Measurements from ENCODE around the gene TNIK. TPM values are rescaled to one million over a fixed set of nuclear protein-coding genes. Genes with fewer than 3 reads are reported as not detected.
"Not testable (repeated sequence)": the region's sequence is repeated elsewhere in the genome, so short reads cannot be mapped to it uniquely, and the experiment has no call there.

The TNIK gene
- total RNA-seq, 2 experiments from 2014 or later, result 27.0 to 28.8 TPM

GRCh38 chr3:171390051-171390941, 69.9 kb downstream of the TNIK start:
- Mint-ChIP-seq H3K27ac (no peak overlapping the region), H3K4me3 (no peak overlapping the region), H3K4me1 (ENCODE audit: low read depth) (peaks cover 27% of the 10 kb centered on the region), H3K27me3 (ENCODE audit: low read depth) (no peaks in the 10 kb centered on the region), H3K36me3 (ENCODE audit: low read depth) (peaks cover 12% of the 10 kb centered on the region), H3K9me3 (peaks cover 18% of the 10 kb centered on the region)
- intact Hi-C loops (cut with micrococcal nuclease), result no loop called here
- no peak for DNase-seq
- CTCF ChIA-PET, result interaction anchor here (1.2 kb wide), 1 partner anchor 11 kb away, joined by 4 read pairs; no protein-coding TSS in a partner anchor

- Mint-ChIP-seq H3K4me3 (no peak overlapping the region), H3K4me1 (ENCODE audit: low read depth) (peaks cover 33% of the 10 kb centered on the region), H3K9me3 (peaks cover 18% of the 10 kb centered on the region), H3K27me3 (ENCODE audit: low read depth) (no peaks in the 10 kb centered on the region), H3K36me3 (ENCODE audit: low read depth) (peaks cover 12% of the 10 kb centered on the region), H3K27ac (no peak overlapping the region)
- intact Hi-C loops (cut with micrococcal nuclease), result no loop called here
- CTCF ChIA-PET, result no interaction called here
- DNase-seq, result no peak
These were observed 70.7 kb downstream of the TNIK start for GRCh38 chr3:171389491-171389890.

GRCh38 chr3:171388527-171388926, 71.7 kb downstream of the TNIK start:
- Mint-ChIP-seq H3K4me1 (ENCODE audit: low read depth) (peaks cover 42% of the 10 kb centered on the region), H3K27ac (no peak overlapping the region)

GRCh38 chr3:171387062-171387461, 73.1 kb downstream of the TNIK start:
- Mint-ChIP-seq H3K36me3 (ENCODE audit: low read depth) (peaks cover 11% of the 10 kb centered on the region), H3K27ac (no peak overlapping the region), H3K4me3 (no peak overlapping the region), H3K4me1 (ENCODE audit: low read depth) (peaks cover 50% of the 10 kb centered on the region), H3K27me3 (ENCODE audit: low read depth) (no peaks in the 10 kb centered on the region), H3K9me3 (peaks cover 12% of the 10 kb centered on the region)
- intact Hi-C loops (cut with micrococcal nuclease), result no loop called here
- DNase-seq, result no peak
- CTCF ChIA-PET, result no interaction called here

More at GRCh38 chr3:171388527-171388926, 71.7 kb downstream of the TNIK start:
- H3K27me3 Mint-ChIP-seq (ENCODE audit: low read depth), result no peaks in the 10 kb centered on the region
- DNase-seq, result no peak
- peaks cover 12% of the 10 kb centered on the region for H3K36me3 Mint-ChIP-seq (ENCODE audit: low read depth)
- CTCF ChIA-PET, result no interaction called here
- peaks cover 17% of the 10 kb centered on the region for H3K9me3 Mint-ChIP-seq
- no peak overlapping the region for H3K4me3 Mint-ChIP-seq
- intact Hi-C loops (cut with micrococcal nuclease), result no loop called here

GRCh38 chr3:171385086-171385485, 75.1 kb downstream of the TNIK start:
- Mint-ChIP-seq H3K4me3 (no peak overlapping the region), H3K27ac (no peak overlapping the region), H3K4me1 (ENCODE audit: low read depth) (peaks cover 49% of the 10 kb centered on the region), H3K36me3 (ENCODE audit: low read depth) (no peaks in the 10 kb centered on the region), H3K27me3 (ENCODE audit: low read depth) (no peaks in the 10 kb centered on the region), H3K9me3 (no peaks in the 10 kb centered on the region)
- no peak for DNase-seq
- CTCF ChIA-PET, result no interaction called here
- intact Hi-C loops (cut with micrococcal nuclease), result no loop called here

- peaks cover 48% of the 10 kb centered on the region for H3K4me1 Mint-ChIP-seq (ENCODE audit: low read depth)
- no peaks in the 10 kb centered on the region for H3K9me3 Mint-ChIP-seq
- no peak overlapping the region for H3K27ac Mint-ChIP-seq
- no peak for DNase-seq
- no peaks in the 10 kb centered on the region for H3K36me3 Mint-ChIP-seq (ENCODE audit: low read depth)
- intact Hi-C loops (cut with micrococcal nuclease), result no loop called here
- CTCF ChIA-PET, result no interaction called here
- no peaks in the 10 kb centered on the region for H3K27me3 Mint-ChIP-seq (ENCODE audit: low read depth)
- no peak overlapping the region for H3K4me3 Mint-ChIP-seq
These were observed 75.9 kb downstream of the TNIK start for GRCh38 chr3:171384101-171384891.

GRCh38 chr3:171383206-171384018, 76.8 kb downstream of the TNIK start:
- DNase-seq, result no peak
- H3K4me1 Mint-ChIP-seq (ENCODE audit: low read depth), result peaks cover 44% of the 10 kb centered on the region
- no peaks in the 10 kb centered on the region for H3K27me3 Mint-ChIP-seq (ENCODE audit: low read depth)
- intact Hi-C loops (cut with micrococcal nuclease), result no loop called here
- no peak overlapping the region for H3K4me3 Mint-ChIP-seq
- CTCF ChIA-PET, result no interaction called here
- no peak overlapping the region for H3K27ac Mint-ChIP-seq
- no peaks in the 10 kb centered on the region for H3K36me3 Mint-ChIP-seq (ENCODE audit: low read depth)
- no peaks in the 10 kb centered on the region for H3K9me3 Mint-ChIP-seq

- H3K9me3 Mint-ChIP-seq; H3K27ac Mint-ChIP-seq; DNase-seq; H3K27me3 Mint-ChIP-seq (ENCODE audit: low read depth); H3K36me3 Mint-ChIP-seq (ENCODE audit: low read depth); H3K4me3 Mint-ChIP-seq; intact Hi-C loops (cut with micrococcal nuclease): not testable (repeated sequence)
- CTCF ChIA-PET, result interaction anchor here (0.5 kb wide), 1 partner anchor 18 kb away, joined by 5 read pairs; no protein-coding TSS in a partner anchor
- H3K4me1 Mint-ChIP-seq (ENCODE audit: low read depth), result peaks cover 42% of the 10 kb centered on the region
These were observed 77.9 kb downstream of the TNIK start for GRCh38 chr3:171382347-171382746.

- Mint-ChIP-seq H3K27me3 (ENCODE audit: low read depth) (no peaks in the 10 kb centered on the region), H3K27ac (no peak overlapping the region), H3K4me1 (ENCODE audit: low read depth) (peaks cover 44% of the 10 kb centered on the region), H3K36me3 (ENCODE audit: low read depth) (no peaks in the 10 kb centered on the region), H3K9me3 (no peaks in the 10 kb centered on the region), H3K4me3 (no peak overlapping the region)
- intact Hi-C loops (cut with micrococcal nuclease), result no loop called here
- no peak for DNase-seq
- CTCF ChIA-PET, result interaction anchor here (1.7 kb wide), 1 partner anchor 186 kb away, joined by 6 read pairs; no protein-coding TSS in a partner anchor
These were observed 79.3 kb downstream of the TNIK start for GRCh38 chr3:171380711-171381425.

GRCh38 chr3:171379961-171380483, 80.2 kb downstream of the TNIK start:
- CTCF ChIA-PET, result interaction anchor here (0.7 to 1.7 kb wide), 3 partner anchors 11 to 187 kb away, joined by 3 to 6 read pairs (median 4); no protein-coding TSS in a partner anchor
- Mint-ChIP-seq H3K4me3 (no peak overlapping the region), H3K9me3 (no peaks in the 10 kb centered on the region), H3K27me3 (ENCODE audit: low read depth) (no peaks in the 10 kb centered on the region), H3K4me1 (ENCODE audit: low read depth) (peaks cover 39% of the 10 kb centered on the region), H3K27ac (no peak overlapping the region), H3K36me3 (ENCODE audit: low read depth) (no peaks in the 10 kb centered on the region)
- intact Hi-C loops (cut with micrococcal nuclease), result no loop called here
- DNase-seq, result no peak

GRCh38 chr3:171379281-171379680, 80.9 kb downstream of the TNIK start:
- intact Hi-C loops (cut with micrococcal nuclease), result no loop called here
- CTCF ChIA-PET, result interaction anchor here (0.7 to 1.5 kb wide), 2 partner anchors 12 to 38 kb away, joined by 3 to 4 read pairs; no protein-coding TSS in a partner anchor

More at GRCh38 chr3:171379281-171379680, 80.9 kb downstream of the TNIK start:
- no peak for DNase-seq
- no peaks in the 10 kb centered on the region for H3K9me3 Mint-ChIP-seq
- H3K27me3 Mint-ChIP-seq (ENCODE audit: low read depth), result no peaks in the 10 kb centered on the region
- H3K4me3 Mint-ChIP-seq, result no peak overlapping the region
- H3K4me1 Mint-ChIP-seq (ENCODE audit: low read depth), result peaks cover 35% of the 10 kb centered on the region
- H3K36me3 Mint-ChIP-seq (ENCODE audit: low read depth), result no peaks in the 10 kb centered on the region
- no peak overlapping the region for H3K27ac Mint-ChIP-seq
